AG10803 (cell line): ENCODE data around the gene ADRA2B.

Experiments used
- DNase-seq: peaks from one replicate; pipeline ENCODE4 v3.0.0; 2010; ENCODE audit warnings: low read depth
- H3K4me3 ChIP-seq: 2 replicates; pipeline ENCODE4 v1.5.1; 2011; ENCODE audit warnings: mild to moderate bottlenecking, low read length, control low read depth
- TF ChIP-seq, protein P1 (sequence below): conservative IDR thresholded peaks from 2 replicates; pipeline ENCODE4 v1.5.1; 2011; ENCODE audit warnings: mild to moderate bottlenecking, low read length, control low read depth, inconsistent platforms

ADRA2B gene

DNA sequence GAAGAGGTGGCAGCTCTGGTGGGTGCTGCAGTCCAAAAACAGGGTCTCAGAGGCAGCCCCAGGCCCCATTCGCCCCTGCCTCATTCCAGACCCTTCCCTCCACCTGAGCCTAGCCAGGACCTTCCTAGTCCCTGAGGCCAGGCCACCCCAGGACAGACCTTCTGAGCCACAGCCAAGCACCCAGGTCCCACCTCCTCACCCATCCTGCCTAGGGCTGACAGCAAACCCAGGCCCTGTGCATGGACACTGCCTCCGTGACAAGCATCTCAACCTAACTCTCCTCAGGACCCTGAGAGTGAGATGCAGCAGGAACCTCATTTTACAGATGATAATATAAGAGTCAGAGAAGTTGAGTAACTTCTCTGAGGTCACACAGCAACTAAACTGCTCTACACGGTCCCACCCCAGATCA lies 15.5 kb downstream of the ADRA2B start:
- DNase-seq = no peak
- TF ChIP-seq, protein P1, sequence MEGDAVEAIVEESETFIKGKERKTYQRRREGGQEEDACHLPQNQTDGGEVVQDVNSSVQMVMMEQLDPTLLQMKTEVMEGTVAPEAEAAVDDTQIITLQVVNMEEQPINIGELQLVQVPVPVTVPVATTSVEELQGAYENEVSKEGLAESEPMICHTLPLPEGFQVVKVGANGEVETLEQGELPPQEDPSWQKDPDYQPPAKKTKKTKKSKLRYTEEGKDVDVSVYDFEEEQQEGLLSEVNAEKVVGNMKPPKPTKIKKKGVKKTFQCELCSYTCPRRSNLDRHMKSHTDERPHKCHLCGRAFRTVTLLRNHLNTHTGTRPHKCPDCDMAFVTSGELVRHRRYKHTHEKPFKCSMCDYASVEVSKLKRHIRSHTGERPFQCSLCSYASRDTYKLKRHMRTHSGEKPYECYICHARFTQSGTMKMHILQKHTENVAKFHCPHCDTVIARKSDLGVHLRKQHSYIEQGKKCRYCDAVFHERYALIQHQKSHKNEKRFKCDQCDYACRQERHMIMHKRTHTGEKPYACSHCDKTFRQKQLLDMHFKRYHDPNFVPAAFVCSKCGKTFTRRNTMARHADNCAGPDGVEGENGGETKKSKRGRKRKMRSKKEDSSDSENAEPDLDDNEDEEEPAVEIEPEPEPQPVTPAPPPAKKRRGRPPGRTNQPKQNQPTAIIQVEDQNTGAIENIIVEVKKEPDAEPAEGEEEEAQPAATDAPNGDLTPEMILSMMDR = no peak
- H3K4me3 ChIP-seq = no peak overlapping the region

GRCh38 chr2:96099861-96100798 lies 16.2 kb downstream of the ADRA2B start:
- no peak overlapping the region for H3K4me3 ChIP-seq
- TF ChIP-seq, protein P1 = no peak
- no peak for DNase-seq

- DNase-seq = no peak
- no peak overlapping the region for H3K4me3 ChIP-seq
- TF ChIP-seq, protein P1 = no peak
Observed at GRCh38 chr2:96098900-96099590, 17.3 kb downstream of the ADRA2B start.

DNA sequence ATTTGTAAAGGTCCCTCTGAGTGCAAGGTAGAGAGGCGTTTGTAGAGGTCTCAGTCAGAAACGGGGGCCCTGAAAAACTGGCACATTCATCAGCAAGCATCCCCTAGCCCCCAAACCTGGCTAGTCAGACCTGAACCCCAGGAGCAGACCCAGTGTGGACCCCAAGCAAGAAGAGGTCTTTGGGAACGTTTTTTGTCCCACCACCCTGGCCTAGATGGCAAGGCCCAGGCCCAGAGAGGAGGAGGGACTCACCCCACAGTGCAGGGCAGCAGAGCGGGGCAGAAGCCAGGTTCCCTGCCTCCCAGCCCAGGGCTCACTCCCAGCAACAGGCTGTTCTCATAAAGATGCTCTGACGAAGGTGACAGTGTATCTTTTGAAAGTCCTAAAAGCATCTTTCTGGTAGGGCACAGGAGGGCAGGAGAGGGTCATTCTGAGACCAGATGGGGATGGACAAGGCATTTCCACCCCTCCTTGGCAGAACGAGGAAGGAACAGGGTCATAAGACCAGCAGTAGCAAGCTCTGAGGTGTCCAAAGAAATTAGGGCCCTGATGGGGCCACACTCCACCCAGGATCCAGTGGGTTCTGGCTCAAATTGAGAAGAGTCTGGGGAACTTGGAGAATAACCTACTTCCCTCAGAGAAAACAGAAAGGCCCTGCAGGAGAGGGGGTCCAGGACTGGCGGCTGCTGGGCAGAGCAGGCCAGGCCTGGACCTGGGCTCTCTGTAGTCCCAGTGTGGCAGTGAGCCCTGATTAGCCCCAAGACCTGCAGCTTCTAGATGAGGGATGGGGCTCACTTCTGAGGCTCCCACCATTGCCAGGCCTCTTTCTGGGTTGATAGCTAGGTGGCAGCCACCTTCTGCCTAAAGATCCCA lies 18.2 kb downstream of the ADRA2B start:
- DNase-seq = no peak
- no peak overlapping the region for H3K4me3 ChIP-seq
- TF ChIP-seq, protein P1 = no peak

DNA sequence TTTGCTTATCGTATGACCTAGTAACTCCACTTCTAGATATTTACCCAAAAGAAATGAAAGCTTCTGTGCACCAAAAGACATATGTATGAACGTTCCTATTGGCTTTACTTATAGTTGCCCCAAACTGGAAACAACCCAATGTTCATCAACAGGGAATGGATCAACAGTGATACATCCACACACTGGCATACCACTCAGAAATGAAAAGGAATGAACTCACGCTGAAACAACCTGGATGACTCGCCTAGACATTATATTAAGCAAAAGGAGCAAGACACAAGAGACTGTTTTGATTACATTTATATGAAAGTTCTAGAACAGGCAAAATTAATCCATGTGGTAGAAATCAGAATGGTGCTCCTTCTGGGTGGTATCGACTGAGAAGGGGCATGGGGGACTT lies 18.9 kb downstream of the ADRA2B start:
- H3K4me3 ChIP-seq = no peak overlapping the region
- DNase-seq = no peak
- TF ChIP-seq, protein P1 = no peak

- no peak overlapping the region for H3K4me3 ChIP-seq
- no peak for DNase-seq
- TF ChIP-seq, protein P1 = no peak
Observed at GRCh38 chr2:96095116-96095636, 21.2 kb downstream of the ADRA2B start.
